Esophagus squamous epithelium (tissue), 5 donors: ENCODE results near the gene PXT1. TPM values are rescaled to one million over a fixed set of nuclear protein-coding genes. Genes with fewer than 3 reads are reported as not detected.
"Not testable (repeated sequence)": the region's sequence is repeated elsewhere in the genome, so short reads cannot be mapped to it uniquely, and the experiment has no call there.

ENCODE experiments used
- DNase-seq: peaks from one replicate; lab custom pipeline; 2025; lab: John Stamatoyannopoulos, UW
- H3K27ac ChIP-seq, 4 donors: fragments of 200-600 bp; sonication (generic); one replicate each; pipeline ENCODE4 v1.5.1; 2016 to 2019; ENCODE audit warnings: mild to moderate bottlenecking in 1 of 4
- H3K27me3 ChIP-seq, 4 donors: fragments of 200-600 bp; sonication (generic); 1 replicate in 3 of 4; 2 replicates in 1 of 4; pipeline versions ENCODE4 v1.5.1 to v1.6.0; 2017 to 2021; ENCODE audit warnings: antibody characterized with exemption in 1 of 4
- H3K36me3 ChIP-seq, 3 donors: fragments of 200-600 bp; sonication (generic); one replicate each; pipeline ENCODE4 v1.5.1; 2016 to 2019
- H3K4me1 ChIP-seq, 3 donors: fragments of 200-600 bp; sonication (generic); one replicate each; pipeline ENCODE4 v1.5.1; 2017 to 2019
- H3K4me3 ChIP-seq, 4 donors: fragments of 200-600 bp; sonication (generic); 1 replicate in 3 of 4; 2 replicates in 1 of 4; pipeline ENCODE4 v1.5.1; 2016 to 2019; ENCODE audit warnings: mild to moderate bottlenecking in 2 of 4, moderate library complexity in 1 of 4
- H3K9me3 ChIP-seq, 3 donors: fragments of 200-600 bp; sonication (generic); one replicate each; pipeline ENCODE4 v1.5.1; 2016 to 2019
- CTCF ChIP-seq, 6 experiments: fragments of 450-650 bp in 4 of 6; fragments of 200-600 bp in 2 of 6; sonication (generic) in 2 of 6; IDR thresholded peaks; one replicate each; pipeline ENCODE4 v1.5.1; 2016 to 2019; ENCODE audit warnings: antibody characterized with exemption in 6 of 6, mild to moderate bottlenecking in 4 of 6, moderate library complexity in 4 of 6
- POLR2A ChIP-seq, 4 donors: fragments of 450-650 bp; IDR thresholded peaks; one replicate each; pipeline ENCODE4 v1.6.1; 2017; ENCODE audit warnings: antibody characterized with exemption in 4 of 4, mild to moderate bottlenecking in 4 of 4, moderate library complexity in 3 of 4
- WGBS, 2 donors: methylation state at CpG; one replicate each; pipeline ENCODE4 v1.1.5; 2018; 5-methylcytosine and 5-hydroxymethylcytosine counted together
- intact Hi-C: fragments of 100-400 bp; cut with DNase I; formaldehyde crosslinking; loops from one replicate; pipeline ENCODE4 v1.15.0; 2022
- total RNA-seq, 4 donors: library from RNA; depleted of rRNA; stranded (reverse); fragments of >200 nt; gene quantifications; one replicate each; pipeline ENCODE4 v1.1.0, GENCODE V29; 2016
- donor health status: DM: yes; HTN: yes; CAD: no.

PXT1 gene
- total RNA-seq, 4 donors from 2014 or later: not detected

GRCh38 chr6:36488221-36488620 is 45.6 kb upstream of the PXT1 start:
- Histone ChIP-seq H3K4me3 (no peak overlapping the region), H3K27ac (no peak overlapping the region), H3K27me3 (no peaks in the 10 kb centered on the region), H3K4me1 (peaks cover 3 to 22% (median 3%) of the 10 kb centered on the region in 3 donors), H3K9me3 (no peaks in the 10 kb centered on the region), H3K36me3 (peaks cover 0 to 87% (median 0%) of the 10 kb centered on the region in 3 donors)
- no peak for DNase-seq
- no peak for TF ChIP-seq CTCF (IDR thresholded peaks at IDR 0.05)
- TF ChIP-seq POLR2A (IDR thresholded peaks at IDR 0.05): no peak
- intact Hi-C loops: no loop called here

DNA sequence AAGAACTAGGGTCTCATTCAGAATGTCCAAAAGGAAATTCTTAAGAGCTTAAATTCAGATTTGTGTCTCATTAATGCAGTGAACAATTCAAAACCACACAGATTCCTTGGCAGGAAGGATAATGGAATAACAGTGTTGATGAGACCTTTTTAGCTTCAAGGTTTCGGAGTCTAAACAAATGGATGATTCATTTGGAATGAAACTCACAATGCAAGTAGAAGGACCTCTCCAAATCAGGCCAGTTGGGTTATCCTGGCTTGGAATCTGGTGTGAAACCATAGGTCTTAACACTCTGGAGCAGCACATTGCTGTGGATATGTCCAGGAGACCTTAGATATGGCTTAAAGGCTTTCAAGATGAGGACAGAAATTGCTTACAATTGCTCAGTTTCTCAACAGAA is 45.0 kb upstream of the PXT1 start:
- H3K4me1 ChIP-seq: peaks cover 0 to 17% (median 1%) of the 10 kb centered on the region in 3 donors
- no peak for TF ChIP-seq CTCF (IDR thresholded peaks at IDR 0.05)
- TF ChIP-seq POLR2A (IDR thresholded peaks at IDR 0.05): no peak
- no peak overlapping the region for H3K27ac ChIP-seq
- 68 to 87% methylated on average over 1 of the region's 1 CpG for WGBS, 2 donors
- no peak overlapping the region for H3K4me3 ChIP-seq
- no peak for DNase-seq
- no peaks in the 10 kb centered on the region for H3K9me3 ChIP-seq
- H3K27me3 ChIP-seq: no peaks in the 10 kb centered on the region
- intact Hi-C loops: no loop called here
- H3K36me3 ChIP-seq: peaks cover 0 to 88% (median 0%) of the 10 kb centered on the region in 3 donors

DNA sequence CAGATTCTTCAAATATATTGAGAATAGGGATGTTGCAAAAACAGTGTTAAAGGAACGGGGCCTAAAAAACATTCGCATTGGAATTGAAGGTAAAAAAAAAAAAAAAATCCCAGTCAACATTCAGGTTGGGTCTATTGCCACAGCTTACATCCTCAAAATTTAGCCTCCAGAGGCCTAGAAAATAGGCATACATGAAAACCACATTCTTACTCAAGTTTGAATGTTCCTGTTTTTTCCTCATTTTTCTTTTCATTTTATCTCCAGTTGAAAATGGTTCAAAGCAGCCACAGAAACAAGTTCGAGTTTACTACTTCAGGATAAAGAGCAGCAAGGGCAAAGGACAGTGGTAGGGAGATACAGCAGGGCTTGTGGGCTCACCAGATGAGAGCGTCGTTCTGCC is 42.1 kb upstream of the PXT1 start:
- Histone ChIP-seq H3K4me3 (no peak overlapping the region), H3K36me3 (peaks cover 0 to 96% (median 14%) of the 10 kb centered on the region in 3 donors), H3K27me3 (no peaks in the 10 kb centered on the region), H3K9me3 (no peaks in the 10 kb centered on the region), H3K4me1 (peaks cover 0 to 11% (median 0%) of the 10 kb centered on the region in 3 donors), H3K27ac (no peak overlapping the region)
- intact Hi-C loops: no loop called here
- DNase-seq: no peak
- TF ChIP-seq CTCF (IDR thresholded peaks at IDR 0.05) (no peak), POLR2A (IDR thresholded peaks at IDR 0.05) (no peak)
- WGBS, 2 donors: 77 to 83% methylated on average over 5 of the region's 5 CpGs

DNA sequence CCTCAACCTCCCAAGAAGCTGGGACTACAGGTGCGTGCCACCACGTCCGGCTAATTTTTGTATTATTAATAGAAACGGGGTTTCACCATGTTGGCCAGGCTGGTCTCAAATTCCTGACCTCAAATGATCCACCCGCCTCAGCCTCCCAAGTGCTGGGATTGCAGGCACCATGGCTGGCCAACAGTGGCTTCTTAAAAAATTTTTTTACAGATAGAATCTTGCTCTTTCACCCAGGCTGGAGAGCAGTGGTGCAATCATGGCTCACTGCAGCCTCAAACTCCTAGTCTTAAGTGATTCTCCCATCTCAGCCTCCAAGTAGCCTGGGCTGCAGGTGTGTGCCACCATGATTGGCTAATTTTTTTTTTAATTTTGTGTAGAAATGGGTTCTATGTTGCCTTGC is 40.7 kb upstream of the PXT1 start:
- H3K36me3 ChIP-seq: peaks cover 0 to 92% (median 14%) of the 10 kb centered on the region in 3 donors
- intact Hi-C loops: not testable (repeated sequence)

GRCh38 chr6:36479256-36479655 is 36.6 kb upstream of the PXT1 start:
- 41 to 64% methylated on average over 1 of the region's 1 CpG for WGBS, 2 donors
- DNase-seq: no peak
- Histone ChIP-seq H3K4me1 (peaks cover 0 to 21% (median 0%) of the 10 kb centered on the region in 3 donors), H3K27ac (no peak overlapping the region), H3K9me3 (no peaks in the 10 kb centered on the region), H3K27me3 (no peaks in the 10 kb centered on the region), H3K36me3 (peaks cover 0 to 90% (median 14%) of the 10 kb centered on the region in 3 donors), H3K4me3 (no peak overlapping the region)
- intact Hi-C loops: no loop called here
- TF ChIP-seq CTCF (IDR thresholded peaks at IDR 0.05): no peak
- TF ChIP-seq POLR2A (IDR thresholded peaks at IDR 0.05): no peak

More for the DNA sequence above, 40.7 kb upstream of the PXT1 start:
- H3K4me1 ChIP-seq: peaks cover 0 to 23% (median 0%) of the 10 kb centered on the region in 3 donors
- not testable (repeated sequence) for H3K4me3 ChIP-seq, H3K27ac ChIP-seq, H3K9me3 ChIP-seq, H3K27me3 ChIP-seq, DNase-seq
- WGBS, 2 donors: 95 to 100% methylated on average over 5 of the region's 5 CpGs

GRCh38 chr6:36478051-36478526 is 35.4 kb upstream of the PXT1 start:
- H3K4me3 ChIP-seq: no peak overlapping the region
- H3K9me3 ChIP-seq: no peaks in the 10 kb centered on the region
- intact Hi-C loops: no loop called here
- no peaks in the 10 kb centered on the region for H3K27me3 ChIP-seq
- no peak overlapping the region for H3K27ac ChIP-seq
- peaks cover 0 to 21% (median 0%) of the 10 kb centered on the region in 3 donors for H3K4me1 ChIP-seq
- H3K36me3 ChIP-seq: peaks cover 0 to 91% (median 14%) of the 10 kb centered on the region in 3 donors
- no peak for TF ChIP-seq CTCF (IDR thresholded peaks at IDR 0.05)
- whole genome bisulfite sequencing, 2 donors: 82 to 100% methylated on average over 2 of the region's 2 CpGs
- no peak for DNase-seq
